A549 (cell line): Measurements from ENCODE around the gene PAGE1. TPM values are rescaled to one million over a fixed set of nuclear protein-coding genes. Genes with fewer than 3 reads are reported as not detected.
A peak's percentile ranks its signal among the peaks of the same experiment; 100 is the strongest.

Experiments
- ATAC-seq, 2 experiments: fragments of 200-7000 bp in 1 of 2; fragments of >200 bp in 1 of 2; cut with Nextera tagmentation in 1 of 2; cut with Tn5 transposase in 1 of 2; 3 replicates each; pipeline versions ENCODE4 v1.8.0 to v1.9.1; 2018 to 2020; ENCODE audit warnings: mild to moderate bottlenecking in 1 of 2, moderate library complexity in 1 of 2
- CTCF ChIA-PET: fragments of 300-600 bp; sonication (Branson Sonifier 250); formaldehyde crosslinking; extraction: SDS; loops from one replicate; lab custom pipeline; 2021; ENCODE audit warnings: antibody characterized with exemption, inconsistent platforms; lab: Yijun Ruan, JAX
- POLR2A ChIA-PET: fragments of 350-600 bp; formaldehyde crosslinking; extraction: SDS; loops from one replicate; lab custom pipeline; 2021; ENCODE audit warnings: antibody characterized with exemption, inconsistent platforms; lab: Yijun Ruan, JAX
- DNase-seq, 2 experiments: peaks; one replicate each; pipeline versions ENCODE4 v3.0.0 to v3.0.0-alpha.2; 2011 to 2016; ENCODE audit warnings: low read depth in 1 of 2, low spot score in 1 of 2
- FAIRE-seq: peaks from 2 replicates; lab custom pipeline; 2011; peaks lifted over from hg19 to GRCh38; lab: Jason Lieb, UNC
- H3K27ac ChIP-seq, 2 experiments: fragments of >200 bp; sonication (Bioruptor Twin); formaldehyde crosslinking; 3 replicates each; pipeline ENCODE4 v1.5.1; 2016 to 2017
- H3K4me1 ChIP-seq: fragments of >200 bp; sonication (Bioruptor Twin); formaldehyde crosslinking; 3 replicates; pipeline ENCODE4 v1.6.1; 2016
- H3K4me2 ChIP-seq: fragments of >200 bp; sonication (Bioruptor Twin); formaldehyde crosslinking; 3 replicates; pipeline ENCODE4 v1.6.1; 2016
- H3K4me3 ChIP-seq: fragments of >200 bp; sonication (Bioruptor Twin); formaldehyde crosslinking; 3 replicates; pipeline ENCODE4 v1.5.1; 2016
- H3K9me3 ChIP-seq: fragments of >200 bp; sonication (Bioruptor Twin); formaldehyde crosslinking; 3 replicates; pipeline ENCODE4 v1.6.1; 2016
- BHLHE40 ChIP-seq: IDR thresholded peaks from 2 replicates; pipeline ENCODE4 v1.6.1; 2012; ENCODE audit warnings: low read depth, low read length, inconsistent platforms
- EP300 ChIP-seq, 2 experiments: fragments of >200 bp; sonication (Bioruptor Twin); formaldehyde crosslinking; IDR thresholded peaks; 2 replicates in 1 of 2; 3 replicates in 1 of 2; pipeline ENCODE4 v1.6.1; 2016 to 2017
- ESRRA ChIP-seq: fragments of 150-350 bp; IDR thresholded peaks from 2 replicates; pipeline ENCODE4 v1.6.1; 2014; ENCODE audit warnings: mild to moderate bottlenecking, low read length, borderline replicate concordance
- FOSB ChIP-seq: fragments of 250-450 bp; sonication (Bioruptor Pico); IDR thresholded peaks from 2 replicates; pipeline ENCODE4 v1.5.0; 2020; ENCODE audit warnings: mild to moderate bottlenecking, moderate library complexity
- HOXA7 ChIP-seq: fragments of 250-450 bp; sonication (Bioruptor Pico); IDR thresholded peaks from 2 replicates; pipeline ENCODE4 v1.5.0; 2020; ENCODE audit warnings: mild to moderate bottlenecking, moderate library complexity
- HOXB13 ChIP-seq: fragments of 250-450 bp; sonication (Bioruptor Pico); IDR thresholded peaks from 2 replicates; pipeline ENCODE4 v1.5.0; 2020; ENCODE audit warnings: low read depth, mild to moderate bottlenecking, moderate library complexity
- JUN ChIP-seq, 2 experiments: fragments of >200 bp; sonication (Bioruptor Twin); formaldehyde crosslinking; IDR thresholded peaks; 2 replicates in 1 of 2; 3 replicates in 1 of 2; pipeline ENCODE4 v1.6.1; 2016 to 2017
- MAFK ChIP-seq: fragments of 450-650 bp; IDR thresholded peaks from 2 replicates; pipeline ENCODE4 v1.6.1; 2014; ENCODE audit not compliant: partially characterized antibody
- NFE2L2 ChIP-seq: fragments of 150-350 bp; conservative IDR thresholded peaks from 2 replicates; pipeline ENCODE4 v1.6.1; 2014; ENCODE audit warnings: low read length
- PHF8 ChIP-seq: fragments of 200-600 bp; sonication (generic); IDR thresholded peaks from 2 replicates; pipeline ENCODE4 v1.6.1; 2016; ENCODE audit warnings: low read depth, mild to moderate bottlenecking, antibody characterized with exemption, moderate library complexity, borderline replicate concordance
- POLR2A ChIP-seq: IDR thresholded peaks from 2 replicates; pipeline ENCODE4 v1.6.1; 2012; ENCODE audit warnings: mild to moderate bottlenecking, low read length
- RCOR1 ChIP-seq: fragments of 150-350 bp; IDR thresholded peaks from 2 replicates; pipeline ENCODE4 v1.6.1; 2014; ENCODE audit warnings: antibody characterized with exemption, low read length, low read depth
- TFCP2L1 ChIP-seq: fragments of 250-450 bp; sonication (Bioruptor Pico); IDR thresholded peaks from 2 replicates; pipeline ENCODE4 v1.5.0; 2021; ENCODE audit warnings: mild to moderate bottlenecking
- ZNF302 ChIP-seq: fragments of 250-450 bp; sonication (Bioruptor Pico); IDR thresholded peaks from 2 replicates; pipeline ENCODE4 v1.9.0; 2021; ENCODE audit warnings: inconsistent platforms, mild to moderate bottlenecking, moderate library complexity
- WGBS: methylation state at CpG from one replicate; pipeline ENCODE4 v1.1.6; 2017; ENCODE audit errors: missing lambda C conversion rate; 5-methylcytosine and 5-hydroxymethylcytosine counted together
- polyA plus RNA-seq, 4 experiments: library from polyadenylated mRNA; depleted of rRNA in 3 of 4; stranded (reverse); fragments of >200 nt; fragmentation: RNase III in 1 of 4; extraction: RNeasy Plus Mini Kit Qiagen cat#74134 plus additional on column Dnase treatment in 1 of 4; gene quantifications; 2 replicates in 3 of 4; 3 replicates in 1 of 4; pipeline ENCODE4 v1.2.3, GENCODE V29; 2011 to 2017
- TF ChIP-seq, protein P1 (sequence below): fragments of 200-600 bp; sonication (generic); IDR thresholded peaks from 2 replicates; pipeline ENCODE4 v1.6.1; 2016; ENCODE audit warnings: antibody characterized with exemption, mild to moderate bottlenecking, moderate library complexity
- TF ChIP-seq, protein P2 (sequence below): fragments of 250-450 bp; sonication (Bioruptor Pico); IDR thresholded peaks from 2 replicates; pipeline ENCODE4 v1.5.0; 2021; ENCODE audit warnings: mild to moderate bottlenecking, moderate library complexity, borderline replicate concordance
- TF ChIP-seq, protein P3 (sequence below): fragments of >200 bp; sonication (Bioruptor Twin); formaldehyde crosslinking; IDR thresholded peaks from 3 replicates; pipeline ENCODE4 v1.6.1; 2016

The PAGE1 gene
- polyA plus RNA-seq, 2 of the 4 experiments (the other 2 are of a cell fraction) = 0.17 TPM; not detected in 1

- FAIRE-seq = peak; percentile 7
- CTCF ChIA-PET = no interaction called here
Observed at GRCh38 chrX:49704691-49705404, 9.1 kb upstream of the PAGE1 start.

DNA sequence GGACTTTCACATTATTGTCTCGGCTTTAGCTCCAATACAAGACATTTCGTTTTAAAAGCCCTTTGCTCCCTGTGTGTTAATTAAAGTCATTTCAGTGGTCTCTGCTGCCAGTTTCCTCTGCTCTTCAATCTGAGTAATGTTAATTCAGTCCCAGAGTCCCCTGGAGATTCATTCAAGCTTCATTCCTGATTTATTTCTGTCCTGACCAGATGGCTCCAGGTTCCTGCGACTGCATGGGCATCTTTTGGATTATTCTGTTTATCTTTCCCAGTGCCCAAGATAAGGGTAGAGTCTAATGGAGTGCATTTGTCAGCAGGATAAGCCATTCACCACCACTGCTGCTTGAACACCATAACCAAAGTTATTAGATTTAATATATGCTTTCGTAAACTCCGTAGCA, 6.1 kb upstream of the PAGE1 start:
- H3K4me2 ChIP-seq = no peak overlapping the region
- no peak overlapping the region for H3K4me3 ChIP-seq
- no peaks in the 10 kb centered on the region for H3K9me3 ChIP-seq
- no peak for FAIRE-seq
- CTCF ChIA-PET = no interaction called here
- H3K27ac ChIP-seq = no peak overlapping the region
- 2% methylated on average over 5 of the region's 5 CpGs for WGBS
- TF ChIP-seq, protein P1, sequence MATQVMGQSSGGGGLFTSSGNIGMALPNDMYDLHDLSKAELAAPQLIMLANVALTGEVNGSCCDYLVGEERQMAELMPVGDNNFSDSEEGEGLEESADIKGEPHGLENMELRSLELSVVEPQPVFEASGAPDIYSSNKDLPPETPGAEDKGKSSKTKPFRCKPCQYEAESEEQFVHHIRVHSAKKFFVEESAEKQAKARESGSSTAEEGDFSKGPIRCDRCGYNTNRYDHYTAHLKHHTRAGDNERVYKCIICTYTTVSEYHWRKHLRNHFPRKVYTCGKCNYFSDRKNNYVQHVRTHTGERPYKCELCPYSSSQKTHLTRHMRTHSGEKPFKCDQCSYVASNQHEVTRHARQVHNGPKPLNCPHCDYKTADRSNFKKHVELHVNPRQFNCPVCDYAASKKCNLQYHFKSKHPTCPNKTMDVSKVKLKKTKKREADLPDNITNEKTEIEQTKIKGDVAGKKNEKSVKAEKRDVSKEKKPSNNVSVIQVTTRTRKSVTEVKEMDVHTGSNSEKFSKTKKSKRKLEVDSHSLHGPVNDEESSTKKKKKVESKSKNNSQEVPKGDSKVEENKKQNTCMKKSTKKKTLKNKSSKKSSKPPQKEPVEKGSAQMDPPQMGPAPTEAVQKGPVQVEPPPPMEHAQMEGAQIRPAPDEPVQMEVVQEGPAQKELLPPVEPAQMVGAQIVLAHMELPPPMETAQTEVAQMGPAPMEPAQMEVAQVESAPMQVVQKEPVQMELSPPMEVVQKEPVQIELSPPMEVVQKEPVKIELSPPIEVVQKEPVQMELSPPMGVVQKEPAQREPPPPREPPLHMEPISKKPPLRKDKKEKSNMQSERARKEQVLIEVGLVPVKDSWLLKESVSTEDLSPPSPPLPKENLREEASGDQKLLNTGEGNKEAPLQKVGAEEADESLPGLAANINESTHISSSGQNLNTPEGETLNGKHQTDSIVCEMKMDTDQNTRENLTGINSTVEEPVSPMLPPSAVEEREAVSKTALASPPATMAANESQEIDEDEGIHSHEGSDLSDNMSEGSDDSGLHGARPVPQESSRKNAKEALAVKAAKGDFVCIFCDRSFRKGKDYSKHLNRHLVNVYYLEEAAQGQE = no peak
- no peak for TF ChIP-seq NFE2L2
- TF ChIP-seq FOSB = no peak
- TF ChIP-seq, protein P2, sequence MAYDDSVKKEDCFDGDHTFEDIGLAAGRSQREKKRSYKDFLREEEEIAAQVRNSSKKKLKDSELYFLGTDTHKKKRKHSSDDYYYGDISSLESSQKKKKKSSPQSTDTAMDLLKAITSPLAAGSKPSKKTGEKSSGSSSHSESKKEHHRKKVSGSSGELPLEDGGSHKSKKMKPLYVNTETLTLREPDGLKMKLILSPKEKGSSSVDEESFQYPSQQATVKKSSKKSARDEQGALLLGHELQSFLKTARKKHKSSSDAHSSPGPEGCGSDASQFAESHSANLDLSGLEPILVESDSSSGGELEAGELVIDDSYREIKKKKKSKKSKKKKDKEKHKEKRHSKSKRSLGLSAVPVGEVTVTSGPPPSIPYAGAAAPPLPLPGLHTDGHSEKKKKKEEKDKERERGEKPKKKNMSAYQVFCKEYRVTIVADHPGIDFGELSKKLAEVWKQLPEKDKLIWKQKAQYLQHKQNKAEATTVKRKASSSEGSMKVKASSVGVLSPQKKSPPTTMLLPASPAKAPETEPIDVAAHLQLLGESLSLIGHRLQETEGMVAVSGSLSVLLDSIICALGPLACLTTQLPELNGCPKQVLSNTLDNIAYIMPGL (CRISPR knock-in tag) = no peak
- no peak for TF ChIP-seq JUN (IDR thresholded peaks at IDR 0.05)
- no peak for TF ChIP-seq ESRRA
- TF ChIP-seq PHF8 = no peak
- no peak for TF ChIP-seq MAFK
- TF ChIP-seq, protein P3, sequence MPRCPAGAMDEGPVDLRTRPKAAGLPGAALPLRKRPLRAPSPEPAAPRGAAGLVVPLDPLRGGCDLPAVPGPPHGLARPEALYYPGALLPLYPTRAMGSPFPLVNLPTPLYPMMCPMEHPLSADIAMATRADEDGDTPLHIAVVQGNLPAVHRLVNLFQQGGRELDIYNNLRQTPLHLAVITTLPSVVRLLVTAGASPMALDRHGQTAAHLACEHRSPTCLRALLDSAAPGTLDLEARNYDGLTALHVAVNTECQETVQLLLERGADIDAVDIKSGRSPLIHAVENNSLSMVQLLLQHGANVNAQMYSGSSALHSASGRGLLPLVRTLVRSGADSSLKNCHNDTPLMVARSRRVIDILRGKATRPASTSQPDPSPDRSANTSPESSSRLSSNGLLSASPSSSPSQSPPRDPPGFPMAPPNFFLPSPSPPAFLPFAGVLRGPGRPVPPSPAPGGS = no peak
- TF ChIP-seq RCOR1 = no peak
- no peak for TF ChIP-seq POLR2A
- TF ChIP-seq BHLHE40 = no peak
- no peak for TF ChIP-seq TFCP2L1 (CRISPR knock-in tag)
- no peak for TF ChIP-seq ZNF302
- no peak for ATAC-seq
- DNase-seq = no peak
- POLR2A ChIA-PET = no interaction called here
- no peaks in the 10 kb centered on the region for H3K4me1 ChIP-seq

More at GRCh38 chrX:49704691-49705404, 9.1 kb upstream of the PAGE1 start:
- WGBS = 4% methylated on average over 7 of the region's 8 CpGs
- H3K27ac ChIP-seq = no peak overlapping the region
- DNase-seq (no peak), ATAC-seq (no peak)
- no peaks in the 10 kb centered on the region for H3K4me1 ChIP-seq
- no peak overlapping the region for H3K4me3 ChIP-seq
- TF ChIP-seq TFCP2L1 (CRISPR knock-in tag) (no peak), HOXA7 (CRISPR knock-in tag) (no peak), POLR2A (no peak), EP300 (IDR thresholded peaks at IDR 0.05) (no peak), HOXB13 (CRISPR knock-in tag) (no peak)
- TF ChIP-seq, protein P2 (CRISPR knock-in tag) = no peak
- POLR2A ChIA-PET = no interaction called here
- H3K9me3 ChIP-seq = no peaks in the 10 kb centered on the region
- no peak overlapping the region for H3K4me2 ChIP-seq
